ENCODE data around the gene FAM167B.

FAM167B gene

GRCh38 chr1:32246888-32247273 lies at the start of gene FAM167B:
FAM167B (plus strand) TSS chr1:32247222; CDS start chr1:32247422, 200 bp downstream.
- DNase-seq = no peak

GRCh38 chr1:32197837-32198236 lies 49.2 kb upstream of the FAM167B start:
- DNase-seq = no peak

GRCh38 chr1:32198237-32199042 lies 48.6 kb upstream of the FAM167B start:
- no peak for DNase-seq

- no peak for DNase-seq
These were observed 47.8 kb upstream of the FAM167B start for GRCh38 chr1:32199043-32199716.

- DNase-seq = no peak
These were observed 47.3 kb upstream of the FAM167B start for GRCh38 chr1:32199717-32200072.

GRCh38 chr1:32200226-32201010 lies 46.6 kb upstream of the FAM167B start, which contains the start of gene CCDC28B:
CCDC28B (plus strand) TSS chr1:32200595; CDS start chr1:32201936, 1,341 bp downstream.
- DNase-seq = peak; percentile 34

- peak; percentile 59 for DNase-seq
These were observed 45.8 kb upstream of the FAM167B start for GRCh38 chr1:32201011-32201855.

- DNase-seq = no peak
These were observed 42.1 kb upstream of the FAM167B start for GRCh38 chr1:32204943-32205361.

GRCh38 chr1:32205401-32206370 lies 41.3 kb upstream of the FAM167B start, which contains the start of gene IQCC:
IQCC (plus strand) TSS chr1:32205671; CDS start chr1:32205682, 11 bp downstream.
- DNase-seq = peak; percentile 77

- DNase-seq = no peak
These were observed 38.6 kb upstream of the FAM167B start for GRCh38 chr1:32208469-32208868.

- no peak for DNase-seq
These were observed 38.1 kb upstream of the FAM167B start, which contains the start of gene DCDC2B for GRCh38 chr1:32208891-32209328. DCDC2B (plus strand) TSS chr1:32209089; CDS start chr1:32209094, 5 bp downstream.

- DNase-seq = peak; percentile 35
These were observed 31.2 kb upstream of the FAM167B start for GRCh38 chr1:32215629-32216480.

GRCh38 chr1:32216566-32216965 lies 30.5 kb upstream of the FAM167B start:
- no peak for DNase-seq

GRCh38 chr1:32219022-32219421 lies 28.0 kb upstream of the FAM167B start:
- DNase-seq = no peak

- DNase-seq = no peak
These were observed 26.1 kb upstream of the FAM167B start for GRCh38 chr1:32220746-32221580.

GRCh38 chr1:32221581-32221979 lies 25.4 kb upstream of the FAM167B start:
- no peak for DNase-seq

GRCh38 chr1:32221980-32222755 lies 24.9 kb upstream of the FAM167B start, which contains the start of the genes EIF3I and TMEM234:
EIF3I (plus strand) TSS chr1:32222407; CDS start chr1:32222442, 35 bp downstream.
TMEM234 (minus strand) TSS chr1:32222353; CDS start chr1:32222322, 31 bp downstream.
- peak; percentile 88 for DNase-seq

- no peak for DNase-seq
These were observed 23.3 kb upstream of the FAM167B start for GRCh38 chr1:32223683-32224082.
